H9 (cell line): ENCODE data around the gene PITPNM3. TPM values are rescaled to one million over a fixed set of nuclear protein-coding genes. Genes with fewer than 3 reads are reported as not detected.

Experiments used
- DNase-seq: peaks from one replicate; pipeline ENCODE4 v3.0.0-alpha.2; 2017
- H2AFZ ChIP-seq: one replicate; pipeline ENCODE4 v1.6.1; 2013; ENCODE audit warnings: mild to moderate bottlenecking, low read length, control low read depth, moderate library complexity
- H2AK5ac ChIP-seq: 2 replicates; pipeline ENCODE4 v1.6.1; 2013; ENCODE audit warnings: low read length, control low read depth, mixed read lengths; ENCODE audit not compliant: insufficient read length
- H2BK120ac ChIP-seq: one replicate; pipeline ENCODE4 v1.6.1; 2013; ENCODE audit warnings: low read depth, mild to moderate bottlenecking, low read length, control low read depth, inconsistent platforms; ENCODE audit not compliant: poor library complexity, severe bottlenecking
- H2BK12ac ChIP-seq: 2 replicates; pipeline ENCODE4 v1.6.1; 2013; ENCODE audit warnings: low read length, control low read depth, mixed read lengths, low read depth; ENCODE audit not compliant: insufficient read length
- H2BK15ac ChIP-seq: 2 replicates; pipeline ENCODE4 v1.6.1; 2013; ENCODE audit warnings: low read depth, low read length, control low read depth
- H2BK20ac ChIP-seq: one replicate; pipeline ENCODE4 v1.6.1; 2013; ENCODE audit warnings: low read depth, mild to moderate bottlenecking, low read length, control low read depth, inconsistent platforms; ENCODE audit not compliant: poor library complexity, severe bottlenecking
- H2BK5ac ChIP-seq: 2 replicates; pipeline ENCODE4 v1.6.1; 2013; ENCODE audit warnings: low read length, control low read depth, mixed read lengths; ENCODE audit not compliant: insufficient read length
- H3K14ac ChIP-seq: 2 replicates; pipeline ENCODE4 v1.6.1; 2013; ENCODE audit warnings: low read length, control low read depth; ENCODE audit not compliant: insufficient read depth
- H3K18ac ChIP-seq: 2 replicates; pipeline ENCODE4 v1.6.1; 2013; ENCODE audit warnings: low read depth, mild to moderate bottlenecking, mixed read lengths, low read length, control low read depth; ENCODE audit not compliant: insufficient read length
- H3K23ac ChIP-seq: 2 replicates; pipeline ENCODE4 v1.6.1; 2013; ENCODE audit warnings: low read length, control low read depth, mixed read lengths, low read depth; ENCODE audit not compliant: insufficient read length
- H3K23me2 ChIP-seq: 2 replicates; pipeline ENCODE4 v1.6.1; 2013; ENCODE audit warnings: low read depth, mild to moderate bottlenecking, mixed read lengths, low read length, control low read depth; ENCODE audit not compliant: insufficient read length, poor library complexity, severe bottlenecking
- H3K27ac ChIP-seq: 2 replicates; pipeline ENCODE4 v1.5.1; 2013; ENCODE audit warnings: low read length, control low read depth, mixed read lengths, low read depth; ENCODE audit not compliant: insufficient read length
- H3K27me3 ChIP-seq: 2 replicates; pipeline ENCODE4 v1.6.1; 2013; ENCODE audit warnings: low read length, control low read depth, inconsistent platforms; ENCODE audit not compliant: insufficient read depth
- H3K4ac ChIP-seq: 2 replicates; pipeline ENCODE4 v1.6.1; 2013; ENCODE audit warnings: low read depth, mild to moderate bottlenecking, control low read depth, inconsistent platforms, low read length, moderate library complexity
- H3K4me1 ChIP-seq: 2 replicates; pipeline ENCODE4 v1.6.1; 2013; ENCODE audit warnings: low read length, control low read depth, inconsistent platforms; ENCODE audit not compliant: insufficient read depth
- H3K4me2 ChIP-seq: 2 replicates; pipeline ENCODE4 v1.6.1; 2013; ENCODE audit warnings: low read length, control low read depth, mixed read lengths; ENCODE audit not compliant: insufficient read length, insufficient read depth
- H3K56ac ChIP-seq: 2 replicates; pipeline ENCODE4 v1.6.1; 2013; ENCODE audit warnings: low read depth, mild to moderate bottlenecking, mixed read lengths, low read length, control low read depth; ENCODE audit not compliant: insufficient read length
- H3K79me1 ChIP-seq: 2 replicates; pipeline ENCODE4 v1.6.1; 2013; ENCODE audit warnings: low read depth, mild to moderate bottlenecking, moderate library complexity, low read length, control low read depth, inconsistent platforms; ENCODE audit not compliant: insufficient read depth, poor library complexity, severe bottlenecking
- H3K79me2 ChIP-seq: 2 replicates; pipeline ENCODE4 v1.6.1; 2013; ENCODE audit warnings: low read length, control low read depth, inconsistent platforms; ENCODE audit not compliant: insufficient read depth
- H3K9ac ChIP-seq: 2 replicates; pipeline ENCODE4 v1.6.1; 2013; ENCODE audit warnings: low read length, control low read depth, mixed read lengths; ENCODE audit not compliant: insufficient read length; ENCODE audit errors: extremely low read depth
- H3K9me3 ChIP-seq: one replicate; pipeline ENCODE4 v1.6.1; 2013; ENCODE audit warnings: low read depth, low read length, inconsistent platforms; ENCODE audit not compliant: control insufficient read depth
- H3T11ph ChIP-seq: one replicate; pipeline ENCODE4 v1.6.1; 2013; ENCODE audit warnings: mild to moderate bottlenecking, low read length, control low read depth, inconsistent platforms
- H4K20me1 ChIP-seq: one replicate; pipeline ENCODE4 v1.6.1; 2013; ENCODE audit not compliant: control insufficient read depth, insufficient read length, insufficient read depth
- H4K5ac ChIP-seq: 2 replicates; pipeline ENCODE4 v1.6.1; 2013; ENCODE audit warnings: low read depth, mild to moderate bottlenecking, mixed read lengths, low read length, control low read depth; ENCODE audit not compliant: insufficient read length
- H4K8ac ChIP-seq: replicated peaks from 2 replicates; pipeline ENCODE4 v1.6.1; 2013; ENCODE audit warnings: low read length, control low read depth, mixed read lengths, low read depth; ENCODE audit not compliant: insufficient read length
- H4K91ac ChIP-seq: 2 replicates; pipeline ENCODE4 v1.6.1; 2013; ENCODE audit warnings: low read depth, mild to moderate bottlenecking, moderate library complexity, mixed read lengths, low read length, control low read depth; ENCODE audit not compliant: insufficient read length
- H3K27ac Mint-ChIP-seq, 3 experiments: 2 replicates in 2 of 3; 3 replicates in 1 of 3; pipeline ENCODE4 v1.8.0; 2020 to 2021; ENCODE audit warnings: mixed read lengths in 3 of 3, mild to moderate bottlenecking in 1 of 3, moderate library complexity in 1 of 3
- H3K27me3 Mint-ChIP-seq: 2 replicates; pipeline ENCODE4 v1.8.0; 2021; ENCODE audit warnings: low read depth, mild to moderate bottlenecking, moderate library complexity, mixed read lengths
- H3K36me3 Mint-ChIP-seq, 3 experiments: 2 replicates in 2 of 3; 3 replicates in 1 of 3; pipeline ENCODE4 v1.8.0; 2020 to 2021; ENCODE audit warnings: low read depth in 3 of 3, mixed read lengths in 3 of 3; ENCODE audit not compliant: insufficient read depth in 1 of 3
- H3K4me1 Mint-ChIP-seq, 2 experiments: 2 replicates each; pipeline ENCODE4 v1.8.0; 2020; ENCODE audit warnings: mixed read lengths in 2 of 2
- H3K4me3 Mint-ChIP-seq, 2 experiments: 2 replicates in 1 of 2; 3 replicates in 1 of 2; pipeline ENCODE4 v1.8.0; 2020 to 2021; ENCODE audit warnings: mild to moderate bottlenecking in 2 of 2, mixed read lengths in 2 of 2, moderate library complexity in 1 of 2
- H3K9me3 Mint-ChIP-seq, 2 experiments: 2 replicates in 1 of 2; 3 replicates in 1 of 2; pipeline ENCODE4 v1.8.0; 2020; ENCODE audit warnings: mild to moderate bottlenecking in 2 of 2, mixed read lengths in 2 of 2, moderate library complexity in 1 of 2
- WGBS: extraction: QIAGEN DNeasy Blood & Tissue Kit; methylation state at CpG from one replicate; pipeline ENCODE4 v1.1.7; 2013; ENCODE audit warnings: missing lambda C conversion rate, low lambda C conversion rate, mixed read lengths; ENCODE audit not compliant: insufficient read length; ENCODE audit errors: extremely low coverage; 5-methylcytosine and 5-hydroxymethylcytosine counted together
- total RNA-seq: library from RNA; stranded (reverse); gene quantifications from 2 replicates; pipeline ENCODE4 v1.2.1, GENCODE V29; 2021
- TF ChIP-seq, protein P1 (sequence below): fragments of 200-600 bp; sonication (generic); conservative IDR thresholded peaks from 3 replicates; pipeline ENCODE4 v1.8.0; 2021; ENCODE audit warnings: antibody characterized with exemption, mild to moderate bottlenecking

PITPNM3 gene
- total RNA-seq, 1 experiment from 2014 or later = 3.4 TPM

DNA sequence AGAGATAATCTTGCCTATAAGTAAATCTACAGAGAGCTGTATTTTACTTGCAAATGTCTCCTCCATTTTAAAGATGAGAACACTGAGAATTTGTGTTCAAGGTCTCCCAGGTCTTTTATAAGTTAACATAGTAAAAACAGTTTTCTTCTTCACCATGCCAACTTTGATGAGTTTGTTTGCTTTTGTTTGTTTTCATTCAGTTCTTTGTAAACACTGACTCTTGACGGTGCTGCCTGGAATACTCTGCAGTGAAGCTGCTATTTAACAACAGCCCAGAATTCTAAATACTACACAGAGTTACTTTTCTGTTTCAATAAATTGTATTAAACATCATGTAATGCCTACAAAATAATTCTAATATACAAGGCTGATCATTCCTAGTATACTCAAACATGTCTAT, 41.4 kb upstream of the PITPNM3 start:
- Mint-ChIP-seq H3K9me3 (no peaks in the 10 kb centered on the region), H3K36me3 (peaks cover 20 to 74% (median 39%) of the 10 kb centered on the region in 3 experiments; a peak in 6 of 7 replicates), H3K4me1 (no peaks in the 10 kb centered on the region), H3K27me3 (no peaks in the 10 kb centered on the region), H3K27ac (no peak overlapping the region), H3K4me3 (no peak overlapping the region)
- Histone ChIP-seq H2BK5ac (no peak overlapping the region), H3K9ac (no peak overlapping the region), H4K8ac (no peak overlapping the region), H2AFZ (no peak overlapping the region), H3K79me2 (no peaks in the 10 kb centered on the region), H2BK20ac (no peak overlapping the region), H3K79me1 (no peaks in the 10 kb centered on the region), H4K20me1 (no peaks in the 10 kb centered on the region), H3K56ac (no peak overlapping the region), H3K27ac (no peak overlapping the region), H2BK12ac (no peak overlapping the region), H3T11ph (no peak overlapping the region), H3K18ac (no peak overlapping the region), H2BK15ac (no peak overlapping the region), H3K4me2 (no peak overlapping the region), H3K23me2 (no peaks in the 10 kb centered on the region), H3K4ac (no peak overlapping the region), H2AK5ac (no peak overlapping the region), H3K14ac (no peak overlapping the region), H3K9me3 (no peaks in the 10 kb centered on the region), H3K4me1 (no peaks in the 10 kb centered on the region), H3K27me3 (no peaks in the 10 kb centered on the region), H2BK120ac (no peak overlapping the region), H3K23ac (no peak overlapping the region), H4K5ac (no peak overlapping the region), H4K91ac (no peak overlapping the region)
- no peak for DNase-seq
- no CpG with 5 or more reads among the region's 1 CpG for WGBS
- TF ChIP-seq, protein P1, sequence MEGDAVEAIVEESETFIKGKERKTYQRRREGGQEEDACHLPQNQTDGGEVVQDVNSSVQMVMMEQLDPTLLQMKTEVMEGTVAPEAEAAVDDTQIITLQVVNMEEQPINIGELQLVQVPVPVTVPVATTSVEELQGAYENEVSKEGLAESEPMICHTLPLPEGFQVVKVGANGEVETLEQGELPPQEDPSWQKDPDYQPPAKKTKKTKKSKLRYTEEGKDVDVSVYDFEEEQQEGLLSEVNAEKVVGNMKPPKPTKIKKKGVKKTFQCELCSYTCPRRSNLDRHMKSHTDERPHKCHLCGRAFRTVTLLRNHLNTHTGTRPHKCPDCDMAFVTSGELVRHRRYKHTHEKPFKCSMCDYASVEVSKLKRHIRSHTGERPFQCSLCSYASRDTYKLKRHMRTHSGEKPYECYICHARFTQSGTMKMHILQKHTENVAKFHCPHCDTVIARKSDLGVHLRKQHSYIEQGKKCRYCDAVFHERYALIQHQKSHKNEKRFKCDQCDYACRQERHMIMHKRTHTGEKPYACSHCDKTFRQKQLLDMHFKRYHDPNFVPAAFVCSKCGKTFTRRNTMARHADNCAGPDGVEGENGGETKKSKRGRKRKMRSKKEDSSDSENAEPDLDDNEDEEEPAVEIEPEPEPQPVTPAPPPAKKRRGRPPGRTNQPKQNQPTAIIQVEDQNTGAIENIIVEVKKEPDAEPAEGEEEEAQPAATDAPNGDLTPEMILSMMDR = no peak
